ENCODE results near the gene HMGN2. TPM values are rescaled to one million over a fixed set of nuclear protein-coding genes. Genes with fewer than 3 reads are reported as not detected.

The HMGN2 gene
- total RNA-seq, 2 donors from 2014 or later: 264 to 385 TPM

DNA sequence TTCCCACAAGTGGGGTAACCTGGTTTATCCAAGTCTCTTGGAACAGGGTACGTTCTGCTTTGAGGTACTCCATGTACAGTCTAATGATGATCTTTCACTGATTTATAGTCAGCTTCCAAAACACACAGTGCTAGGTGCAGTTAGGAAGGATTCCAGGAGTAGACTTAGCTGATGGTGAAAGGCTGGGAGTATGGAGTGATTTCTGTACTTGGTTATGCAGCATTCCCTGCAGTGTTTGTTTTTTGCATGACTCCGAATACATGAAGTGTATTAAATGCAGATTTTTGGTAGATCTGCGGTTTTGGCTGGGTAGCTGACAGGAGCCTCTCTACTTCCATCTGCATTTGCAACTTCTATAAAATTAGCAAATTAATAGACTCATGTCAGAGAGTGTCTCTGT is 3.7 kb downstream of the HMGN2 start:
- 68% methylated on average over 3 of the region's 3 CpGs for WGBS
- H3K36me3 ChIP-seq: peaks cover 5 to 6% of the 10 kb centered on the region in 2 donors
- no peak for TF ChIP-seq POLR2AphosphoS5 (IDR thresholded peaks at IDR 0.05)
- no peak for TF ChIP-seq POLR2A (IDR thresholded peaks at IDR 0.05)
- TF ChIP-seq, protein P1, sequence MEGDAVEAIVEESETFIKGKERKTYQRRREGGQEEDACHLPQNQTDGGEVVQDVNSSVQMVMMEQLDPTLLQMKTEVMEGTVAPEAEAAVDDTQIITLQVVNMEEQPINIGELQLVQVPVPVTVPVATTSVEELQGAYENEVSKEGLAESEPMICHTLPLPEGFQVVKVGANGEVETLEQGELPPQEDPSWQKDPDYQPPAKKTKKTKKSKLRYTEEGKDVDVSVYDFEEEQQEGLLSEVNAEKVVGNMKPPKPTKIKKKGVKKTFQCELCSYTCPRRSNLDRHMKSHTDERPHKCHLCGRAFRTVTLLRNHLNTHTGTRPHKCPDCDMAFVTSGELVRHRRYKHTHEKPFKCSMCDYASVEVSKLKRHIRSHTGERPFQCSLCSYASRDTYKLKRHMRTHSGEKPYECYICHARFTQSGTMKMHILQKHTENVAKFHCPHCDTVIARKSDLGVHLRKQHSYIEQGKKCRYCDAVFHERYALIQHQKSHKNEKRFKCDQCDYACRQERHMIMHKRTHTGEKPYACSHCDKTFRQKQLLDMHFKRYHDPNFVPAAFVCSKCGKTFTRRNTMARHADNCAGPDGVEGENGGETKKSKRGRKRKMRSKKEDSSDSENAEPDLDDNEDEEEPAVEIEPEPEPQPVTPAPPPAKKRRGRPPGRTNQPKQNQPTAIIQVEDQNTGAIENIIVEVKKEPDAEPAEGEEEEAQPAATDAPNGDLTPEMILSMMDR (IDR thresholded peaks at IDR 0.05): no peak

DNA sequence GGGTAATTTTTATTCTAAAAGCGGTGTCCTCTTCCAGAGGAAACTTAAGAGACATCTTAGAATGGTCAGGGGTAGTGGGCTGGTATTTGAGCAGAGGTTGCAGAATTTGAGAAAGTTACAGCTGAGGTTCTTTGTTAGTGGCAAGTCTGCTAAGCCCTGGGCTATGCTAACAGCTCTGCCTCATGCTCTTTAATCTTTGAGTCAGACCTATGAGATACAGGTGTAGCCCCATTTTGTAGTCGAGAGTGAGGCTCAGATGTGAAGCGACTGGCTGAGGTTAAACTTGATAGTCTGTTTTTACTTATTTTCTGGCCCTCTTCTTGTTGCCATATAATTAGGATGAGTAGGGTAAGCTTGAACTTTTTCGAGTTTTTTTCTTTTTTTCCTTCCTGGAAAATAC is 4.7 kb downstream of the HMGN2 start:
- WGBS: 83% methylated on average over 4 of the region's 4 CpGs
- DNase-seq (ENCODE audit: low spot score): no peak
- TF ChIP-seq POLR2A (IDR thresholded peaks at IDR 0.05) (no peak), POLR2AphosphoS5 (IDR thresholded peaks at IDR 0.05) (no peak)
- TF ChIP-seq, protein P1 (IDR thresholded peaks at IDR 0.05): no peak
- intact Hi-C loops (cut with DNase I): no loop called here
- no peak overlapping the region for H3K27ac ChIP-seq
- H3K9me3 ChIP-seq: no peaks in the 10 kb centered on the region
- H3K27me3 ChIP-seq (replicated peaks; ENCODE audit: insufficient read depth): no peaks in the 10 kb centered on the region
- no peaks in the 10 kb centered on the region for H3K4me1 ChIP-seq (replicated peaks)
- H3K36me3 ChIP-seq: peaks cover 5 to 6% of the 10 kb centered on the region in 2 donors
- H3K4me3 ChIP-seq: no peak overlapping the region

More for the DNA sequence above, 3.7 kb downstream of the HMGN2 start:
- Histone ChIP-seq H3K9me3 (no peaks in the 10 kb centered on the region), H3K27me3 (replicated peaks; ENCODE audit: insufficient read depth) (no peaks in the 10 kb centered on the region), H3K4me1 (replicated peaks) (no peaks in the 10 kb centered on the region), H3K27ac (no peak overlapping the region), H3K4me3 (no peak overlapping the region)
- intact Hi-C loops (cut with DNase I): no loop called here
- DNase-seq (ENCODE audit: low spot score): no peak

DNA sequence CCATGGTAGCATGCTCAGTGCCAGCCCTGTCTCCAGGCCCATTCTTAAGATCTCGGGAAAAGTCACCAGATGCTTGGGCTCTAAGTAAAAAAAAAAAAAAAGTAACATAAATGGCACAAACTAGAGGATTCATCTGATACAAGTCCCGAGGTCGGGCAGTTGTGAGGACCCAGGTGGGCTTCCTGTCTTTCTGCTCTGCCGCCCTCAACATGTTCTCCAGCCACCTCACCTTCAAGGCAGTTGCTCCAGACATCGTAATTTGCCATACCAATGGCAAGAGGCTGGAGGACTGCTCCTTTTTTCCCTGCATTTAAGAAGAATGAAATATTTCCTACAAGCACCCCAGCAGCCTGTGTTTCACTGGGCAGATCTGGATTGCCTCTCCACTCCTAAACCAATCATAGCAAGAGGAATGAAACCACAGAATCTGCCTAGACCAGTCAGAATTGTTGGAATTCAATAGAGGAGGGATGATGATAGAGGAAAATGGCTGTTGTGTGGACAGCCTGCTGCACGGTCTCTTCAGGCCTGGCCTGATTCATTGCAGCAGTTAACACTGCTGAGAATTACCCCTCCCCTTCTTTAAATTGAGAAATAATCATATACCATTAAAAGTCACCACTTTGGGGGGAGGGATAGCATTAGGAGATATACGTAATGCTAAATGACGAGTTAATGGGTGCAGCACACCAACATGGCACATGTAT is 5.4 kb downstream of the HMGN2 start:
- no peak for DNase-seq (ENCODE audit: low spot score)
- no peak overlapping the region for H3K4me3 ChIP-seq
- no peak overlapping the region for H3K27ac ChIP-seq
- no peaks in the 10 kb centered on the region for H3K4me1 ChIP-seq (replicated peaks)
- 81% methylated on average over 8 of the region's 8 CpGs for WGBS
- intact Hi-C loops (cut with DNase I): no loop called here
- H3K36me3 ChIP-seq: peaks cover 5 to 6% of the 10 kb centered on the region in 2 donors
- no peaks in the 10 kb centered on the region for H3K9me3 ChIP-seq
- no peaks in the 10 kb centered on the region for H3K27me3 ChIP-seq (replicated peaks; ENCODE audit: insufficient read depth)
- TF ChIP-seq POLR2A (IDR thresholded peaks at IDR 0.05): no peak
- TF ChIP-seq, protein P1 (IDR thresholded peaks at IDR 0.05): no peak
- no peak for TF ChIP-seq POLR2AphosphoS5 (IDR thresholded peaks at IDR 0.05)

DNA sequence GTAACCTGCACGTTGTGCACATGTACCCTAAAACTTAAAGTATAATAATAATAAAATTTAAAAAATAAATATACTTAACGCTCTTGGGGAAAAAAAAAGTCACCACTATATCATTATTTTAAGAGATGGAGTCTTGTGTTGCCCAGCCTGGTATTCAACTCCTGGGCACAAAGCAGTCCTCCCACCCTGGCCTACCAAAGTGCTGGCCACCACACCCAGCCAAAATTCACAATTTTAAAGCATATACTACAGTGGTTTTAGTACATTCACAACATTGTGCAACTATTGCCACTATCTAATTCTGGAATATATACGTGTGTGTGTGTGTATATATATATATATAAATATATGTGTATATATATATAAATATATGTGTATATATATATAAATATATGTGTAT is 5.9 kb downstream of the HMGN2 start:
- no peaks in the 10 kb centered on the region for H3K27me3 ChIP-seq (replicated peaks; ENCODE audit: insufficient read depth)
- no peaks in the 10 kb centered on the region for H3K4me1 ChIP-seq (replicated peaks)
- intact Hi-C loops (cut with DNase I): no loop called here
- TF ChIP-seq POLR2A (IDR thresholded peaks at IDR 0.05): no peak
- H3K4me3 ChIP-seq: no peak overlapping the region
- 78% methylated on average over 3 of the region's 3 CpGs for WGBS
- peaks cover 5 to 6% of the 10 kb centered on the region in 2 donors for H3K36me3 ChIP-seq
- no peak for DNase-seq (ENCODE audit: low spot score)
- no peaks in the 10 kb centered on the region for H3K9me3 ChIP-seq
- no peak overlapping the region for H3K27ac ChIP-seq

DNA sequence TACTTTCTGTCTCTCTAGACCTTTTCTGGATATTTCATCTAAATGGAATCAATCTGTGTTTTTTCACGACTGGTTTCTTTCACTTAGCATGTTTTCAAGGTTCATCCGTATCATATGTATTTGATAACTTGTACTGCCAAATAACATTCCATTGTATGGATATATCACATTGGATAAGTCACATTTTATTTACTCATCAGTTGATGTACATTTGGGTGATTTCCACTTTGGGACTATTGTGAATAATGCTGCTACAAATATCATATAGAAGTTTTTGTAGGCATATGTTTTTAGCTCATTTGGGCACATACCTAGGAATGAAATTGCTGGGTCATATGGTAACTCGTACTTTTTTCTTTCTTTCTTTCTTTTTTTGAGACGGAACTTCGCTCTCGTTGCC is 6.7 kb downstream of the HMGN2 start:
- intact Hi-C loops (cut with DNase I): no loop called here
- peaks cover 5 to 6% of the 10 kb centered on the region in 2 donors for H3K36me3 ChIP-seq
- no peak overlapping the region for H3K4me3 ChIP-seq
- H3K9me3 ChIP-seq: no peaks in the 10 kb centered on the region
- no peaks in the 10 kb centered on the region for H3K27me3 ChIP-seq (replicated peaks; ENCODE audit: insufficient read depth)
- no peaks in the 10 kb centered on the region for H3K4me1 ChIP-seq (replicated peaks)
- no peak overlapping the region for H3K27ac ChIP-seq
- no peak for DNase-seq (ENCODE audit: low spot score)
- TF ChIP-seq, protein P1 (IDR thresholded peaks at IDR 0.05): no peak
- TF ChIP-seq POLR2AphosphoS5 (IDR thresholded peaks at IDR 0.05) (no peak), POLR2A (IDR thresholded peaks at IDR 0.05) (no peak)
- WGBS: 91% methylated on average over 6 of the region's 6 CpGs

All from prostate gland (tissue), 2 donors.